ENCODE data around the gene TP53BP2. TPM values are rescaled to one million over a fixed set of nuclear protein-coding genes. Genes with fewer than 3 reads are reported as not detected.

The TP53BP2 gene
- total RNA-seq, 4 donors from 2014 or later: 31.7 to 196 (median 58.2) TPM

DNA sequence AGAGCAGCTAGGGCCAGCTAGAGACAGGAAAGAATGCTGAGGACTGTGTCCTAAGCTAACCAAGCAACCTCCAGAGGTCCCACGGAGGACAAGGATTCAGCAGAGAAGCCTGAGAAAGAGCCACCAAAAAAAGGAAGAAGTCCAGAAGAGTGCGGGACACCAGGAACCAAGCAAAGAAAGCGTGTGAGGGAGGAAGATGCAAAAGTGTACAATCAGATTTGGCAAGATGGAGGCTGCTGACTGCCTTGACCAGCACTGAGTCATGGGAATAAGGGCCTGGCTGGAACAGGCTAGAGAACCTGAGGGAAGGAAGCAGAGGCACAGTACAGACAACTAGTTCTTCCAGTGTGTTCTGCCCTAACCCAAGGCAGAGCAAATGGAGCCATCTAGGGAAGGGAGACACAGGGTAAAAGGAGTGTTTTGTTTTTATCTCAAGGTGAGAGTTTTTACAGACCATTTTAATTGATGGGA is 18.5 kb downstream of the TP53BP2 start:
- Histone ChIP-seq H3K27me3 (no peaks in the 10 kb centered on the region), H3K36me3 (no peaks in the 10 kb centered on the region), H3K4me1 (peaks cover 0 to 15% (median 0%) of the 10 kb centered on the region in 4 donors), H3K9me3 (no peaks in the 10 kb centered on the region), H3K27ac (no peak overlapping the region), H3K4me3 (no peak overlapping the region)
- no peak for TF ChIP-seq CTCF (IDR thresholded peaks at IDR 0.05)
- TF ChIP-seq POLR2A (IDR thresholded peaks at IDR 0.05): no peak
- DNase-seq: no peak

DNA sequence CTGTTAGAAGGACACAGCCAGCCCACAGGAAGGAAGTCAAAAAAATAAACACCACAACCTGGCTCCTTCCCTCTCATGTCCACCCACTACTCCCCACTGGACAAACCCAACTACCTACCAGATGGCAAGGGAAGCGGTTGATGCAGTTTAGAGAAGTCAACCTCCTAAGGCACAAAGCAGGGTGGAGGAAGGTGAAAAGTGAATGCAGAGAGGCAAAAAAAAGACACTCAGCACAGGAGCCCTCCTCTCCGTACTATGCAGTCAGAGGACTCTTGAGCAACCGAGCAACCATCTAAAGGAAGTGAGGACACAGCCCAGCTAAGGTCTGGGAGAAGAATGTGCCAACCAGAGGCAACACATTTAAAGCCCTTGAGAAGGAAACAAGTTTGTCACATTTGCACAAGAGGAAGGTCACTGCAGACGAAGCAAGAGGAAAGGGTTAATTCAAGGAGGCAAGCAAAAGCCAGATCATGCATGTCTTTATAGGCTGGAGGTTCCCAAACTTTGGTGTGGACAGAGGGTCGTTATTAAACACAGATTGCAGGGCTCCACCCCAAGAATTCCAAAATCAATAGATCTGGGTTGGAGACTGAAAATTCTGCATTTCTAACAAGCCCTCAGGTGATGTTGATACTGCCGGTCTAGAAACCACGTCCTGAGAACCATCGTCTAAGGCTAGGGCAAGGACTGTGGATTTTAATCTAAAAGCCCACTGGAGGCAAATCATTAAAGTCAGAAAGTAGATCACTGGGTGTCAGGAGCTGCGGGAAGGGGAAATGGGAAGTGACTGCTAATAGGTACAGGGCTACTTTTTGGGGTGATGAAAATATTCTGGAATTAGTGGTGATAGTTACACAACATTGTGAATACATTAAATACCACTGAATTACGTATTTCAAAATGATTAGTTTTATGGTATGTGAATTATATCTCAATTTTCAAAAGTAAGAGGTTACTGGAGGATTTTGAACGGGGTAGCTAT is 19.7 kb downstream of the TP53BP2 start:
- Histone ChIP-seq H3K36me3 (peaks cover 0 to 2% (median 0%) of the 10 kb centered on the region in 3 donors), H3K4me1 (peaks cover 0 to 10% (median 0%) of the 10 kb centered on the region in 4 donors), H3K4me3 (no peak overlapping the region), H3K27ac (no peak overlapping the region), H3K27me3 (no peaks in the 10 kb centered on the region), H3K9me3 (no peaks in the 10 kb centered on the region)
- TF ChIP-seq CTCF (IDR thresholded peaks at IDR 0.05) (no peak), POLR2A (IDR thresholded peaks at IDR 0.05) (no peak)
- no peak for DNase-seq

DNA sequence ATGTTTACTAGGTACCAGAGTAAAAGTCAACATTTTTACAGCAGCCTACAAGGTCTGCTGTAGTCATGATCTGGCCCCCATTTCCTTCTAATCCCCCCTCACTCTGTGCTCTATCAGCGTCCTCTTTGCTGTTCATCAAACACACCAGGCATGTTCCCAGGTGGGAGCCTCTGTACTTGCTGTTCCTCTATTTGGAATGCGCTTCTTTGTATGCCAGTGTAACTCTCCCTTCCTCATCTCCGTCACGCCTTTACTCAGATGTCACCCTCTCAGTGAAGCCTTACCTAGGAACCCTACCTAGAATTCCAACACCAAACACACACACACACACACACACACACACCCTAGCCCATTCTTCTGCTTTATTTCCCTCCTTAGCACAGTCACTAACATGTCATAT is 21.0 kb downstream of the TP53BP2 start:
- H3K27me3 ChIP-seq: no peaks in the 10 kb centered on the region
- no peak overlapping the region for H3K27ac ChIP-seq
- H3K36me3 ChIP-seq: peaks cover 0 to 13% (median 0%) of the 10 kb centered on the region in 3 donors
- no peaks in the 10 kb centered on the region for H3K9me3 ChIP-seq
- H3K4me1 ChIP-seq: peaks cover 0 to 10% (median 0%) of the 10 kb centered on the region in 4 donors
- DNase-seq: no peak
- no peak for TF ChIP-seq POLR2A (IDR thresholded peaks at IDR 0.05)
- TF ChIP-seq CTCF (IDR thresholded peaks at IDR 0.05): no peak
- H3K4me3 ChIP-seq: no peak overlapping the region

GRCh38 chr1:223824287-223824686 is 21.5 kb downstream of the TP53BP2 start:
- no peak for DNase-seq
- Histone ChIP-seq H3K27me3 (no peaks in the 10 kb centered on the region), H3K4me3 (no peak overlapping the region), H3K36me3 (peaks cover 0 to 13% (median 0%) of the 10 kb centered on the region in 3 donors), H3K9me3 (no peaks in the 10 kb centered on the region), H3K27ac (no peak overlapping the region), H3K4me1 (peaks cover 0 to 10% (median 0%) of the 10 kb centered on the region in 4 donors)
- TF ChIP-seq CTCF (IDR thresholded peaks at IDR 0.05): no peak
- TF ChIP-seq POLR2A (IDR thresholded peaks at IDR 0.05): no peak

DNA sequence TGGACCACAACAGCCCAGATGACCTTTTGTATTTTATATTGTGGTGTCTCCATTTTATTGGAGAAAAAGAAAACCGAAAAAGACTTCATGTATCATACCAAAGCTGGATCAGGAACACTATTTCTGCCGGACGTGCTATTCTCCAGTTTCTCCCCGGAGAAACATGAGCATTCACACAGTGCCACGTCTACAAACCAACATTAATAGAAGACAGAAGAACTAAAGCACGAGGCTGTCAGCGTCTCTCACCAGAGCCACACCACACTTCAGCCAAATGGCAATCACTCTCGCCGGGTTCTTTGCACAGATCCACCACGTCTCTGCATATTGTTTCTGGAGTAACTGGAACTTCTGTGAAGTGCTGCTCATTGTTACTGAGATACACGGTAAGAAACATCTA is 24.8 kb downstream of the TP53BP2 start:
- no peak for TF ChIP-seq POLR2A (IDR thresholded peaks at IDR 0.05)
- no peak for TF ChIP-seq CTCF (IDR thresholded peaks at IDR 0.05)

More for the DNA sequence above, 24.8 kb downstream of the TP53BP2 start:
- DNase-seq: no peak
- Histone ChIP-seq H3K36me3 (peaks cover 0 to 13% (median 0%) of the 10 kb centered on the region in 3 donors), H3K9me3 (no peaks in the 10 kb centered on the region), H3K27ac (no peak overlapping the region), H3K4me1 (peaks cover 0 to 6% (median 0%) of the 10 kb centered on the region in 4 donors), H3K27me3 (no peaks in the 10 kb centered on the region), H3K4me3 (no peak overlapping the region)

All from Peyer's patch (tissue), 4 donors.